ENCODE measurements around the gene FLT1. TPM values are rescaled to one million over a fixed set of nuclear protein-coding genes. Genes with fewer than 3 reads are reported as not detected.

Gene FLT1
- total RNA-seq, 4 donors from 2014 or later: 11.1 to 37.9 (median 21.7) TPM

- no peak for TF ChIP-seq EP300 (IDR thresholded peaks at IDR 0.05)
- no peak for TF ChIP-seq POLR2A (IDR thresholded peaks at IDR 0.05)
- no peak for TF ChIP-seq CTCF (IDR thresholded peaks at IDR 0.05)
- TF ChIP-seq POLR2AphosphoS5 (IDR thresholded peaks at IDR 0.05): no peak
- H3K27ac ChIP-seq: no peak overlapping the region
Measured at GRCh38 chr13:28349907-28350654, 144.8 kb downstream of the FLT1 start.

DNA sequence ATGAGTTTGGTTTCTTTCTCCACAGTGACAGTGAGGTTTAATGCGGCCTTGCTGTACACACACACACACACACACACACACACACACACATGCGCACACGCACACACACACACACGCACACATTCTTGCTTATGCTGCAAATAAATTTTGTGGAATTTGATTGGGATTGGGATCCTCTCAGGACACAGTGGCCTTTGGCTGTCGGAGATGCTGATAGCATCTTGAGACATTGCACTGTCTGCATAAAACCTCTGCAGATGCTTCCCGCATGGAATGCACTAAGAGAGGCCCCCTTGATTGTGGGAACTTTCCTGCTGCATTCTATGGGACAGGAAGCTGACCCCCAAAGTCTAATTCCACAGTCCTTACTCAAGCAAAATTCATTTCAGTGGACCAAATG lies 145.6 kb downstream of the FLT1 start:
- no peak for ATAC-seq

More at GRCh38 chr13:28349907-28350654, 144.8 kb downstream of the FLT1 start:
- WGBS, 2 donors (ENCODE audit: low coverage in 1 of 2): 54 to 90% methylated on average over 4 to 7 of the region's 8 CpGs
- H3K27me3 ChIP-seq: no peaks in the 10 kb centered on the region
- ATAC-seq: no peak
- H3K4me3 ChIP-seq: no peak overlapping the region
- no peaks in the 10 kb centered on the region for H3K9me3 ChIP-seq
- no peaks in the 10 kb centered on the region for H3K4me1 ChIP-seq
- no peaks in the 10 kb centered on the region for H3K36me3 ChIP-seq

GRCh38 chr13:28347456-28348371 lies 147.2 kb downstream of the FLT1 start:
- TF ChIP-seq POLR2A (IDR thresholded peaks at IDR 0.05): no peak
- no peak for TF ChIP-seq POLR2AphosphoS5 (IDR thresholded peaks at IDR 0.05)
- no peak for TF ChIP-seq EP300 (IDR thresholded peaks at IDR 0.05)
- TF ChIP-seq CTCF (IDR thresholded peaks at IDR 0.05): no peak

More for the DNA sequence above, 145.6 kb downstream of the FLT1 start:
- no peak overlapping the region for H3K4me3 ChIP-seq
- H3K27ac ChIP-seq: no peak overlapping the region
- no peaks in the 10 kb centered on the region for H3K4me1 ChIP-seq
- H3K9me3 ChIP-seq: no peaks in the 10 kb centered on the region
- 60 to 68% methylated on average over 1 to 6 of the region's 6 CpGs for WGBS, 2 donors (ENCODE audit: low coverage in 1 of 2)
- H3K27me3 ChIP-seq: no peaks in the 10 kb centered on the region
- no peak for TF ChIP-seq CTCF (IDR thresholded peaks at IDR 0.05)
- no peaks in the 10 kb centered on the region for H3K36me3 ChIP-seq

GRCh38 chr13:28346154-28346553 lies 148.8 kb downstream of the FLT1 start:
- TF ChIP-seq CTCF (IDR thresholded peaks at IDR 0.05) (no peak), EP300 (IDR thresholded peaks at IDR 0.05) (no peak), POLR2A (IDR thresholded peaks at IDR 0.05) (no peak), POLR2AphosphoS5 (IDR thresholded peaks at IDR 0.05) (no peak)
- ATAC-seq: no peak

More at GRCh38 chr13:28347456-28348371, 147.2 kb downstream of the FLT1 start:
- no peak overlapping the region for H3K27ac ChIP-seq
- WGBS, 2 donors (ENCODE audit: low coverage in 1 of 2): 71 to 74% methylated on average over 4 to 5 of the region's 5 CpGs
- H3K36me3 ChIP-seq: no peaks in the 10 kb centered on the region
- peaks cover 7% of the 10 kb centered on the region for H3K27me3 ChIP-seq
- H3K9me3 ChIP-seq: no peaks in the 10 kb centered on the region
- no peak for ATAC-seq
- H3K4me3 ChIP-seq: no peak overlapping the region
- no peaks in the 10 kb centered on the region for H3K4me1 ChIP-seq

More at GRCh38 chr13:28346154-28346553, 148.8 kb downstream of the FLT1 start:
- peaks cover 7% of the 10 kb centered on the region for H3K27me3 ChIP-seq
- H3K4me3 ChIP-seq: no peak overlapping the region
- 93% methylated on average over 2 of the region's 2 CpGs; no CpG with 5 or more reads in 1 of the 2 donors for WGBS, 2 donors (ENCODE audit: low coverage in 1 of 2)
- H3K4me1 ChIP-seq: no peaks in the 10 kb centered on the region
- no peak overlapping the region for H3K27ac ChIP-seq
- H3K9me3 ChIP-seq: no peaks in the 10 kb centered on the region
- no peaks in the 10 kb centered on the region for H3K36me3 ChIP-seq
